Measurements from ENCODE around the gene MTAP.

DNA sequence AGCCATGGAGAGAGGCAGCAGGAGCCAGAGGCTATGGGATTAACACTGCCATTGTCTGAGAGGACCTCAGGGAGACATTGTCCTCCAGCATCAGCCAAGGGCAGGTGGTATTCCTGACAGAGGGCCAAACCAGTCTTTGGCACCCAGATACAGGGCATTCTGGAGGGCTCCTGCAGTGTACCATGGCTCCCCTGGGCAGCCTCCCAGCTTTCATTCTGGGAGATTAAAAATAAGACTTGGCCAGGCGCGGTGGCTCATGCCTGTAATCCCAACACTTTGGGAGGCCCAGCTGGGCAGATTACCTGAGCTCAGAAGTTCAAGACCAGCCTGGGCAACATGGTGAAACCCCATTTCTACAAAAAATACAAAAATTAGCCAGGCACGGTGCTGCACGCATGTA, 4.2 kb downstream of the MTAP start:
- TF ChIP-seq, protein P1, sequence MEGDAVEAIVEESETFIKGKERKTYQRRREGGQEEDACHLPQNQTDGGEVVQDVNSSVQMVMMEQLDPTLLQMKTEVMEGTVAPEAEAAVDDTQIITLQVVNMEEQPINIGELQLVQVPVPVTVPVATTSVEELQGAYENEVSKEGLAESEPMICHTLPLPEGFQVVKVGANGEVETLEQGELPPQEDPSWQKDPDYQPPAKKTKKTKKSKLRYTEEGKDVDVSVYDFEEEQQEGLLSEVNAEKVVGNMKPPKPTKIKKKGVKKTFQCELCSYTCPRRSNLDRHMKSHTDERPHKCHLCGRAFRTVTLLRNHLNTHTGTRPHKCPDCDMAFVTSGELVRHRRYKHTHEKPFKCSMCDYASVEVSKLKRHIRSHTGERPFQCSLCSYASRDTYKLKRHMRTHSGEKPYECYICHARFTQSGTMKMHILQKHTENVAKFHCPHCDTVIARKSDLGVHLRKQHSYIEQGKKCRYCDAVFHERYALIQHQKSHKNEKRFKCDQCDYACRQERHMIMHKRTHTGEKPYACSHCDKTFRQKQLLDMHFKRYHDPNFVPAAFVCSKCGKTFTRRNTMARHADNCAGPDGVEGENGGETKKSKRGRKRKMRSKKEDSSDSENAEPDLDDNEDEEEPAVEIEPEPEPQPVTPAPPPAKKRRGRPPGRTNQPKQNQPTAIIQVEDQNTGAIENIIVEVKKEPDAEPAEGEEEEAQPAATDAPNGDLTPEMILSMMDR (optimal IDR thresholded peaks at IDR 0.05 in 1 of 3, IDR thresholded peaks at IDR 0.05 in 1 of 3, conservative IDR thresholded peaks at IDR 0.05 in 1 of 3; ENCODE audit: extremely low read depth in 1 of 3, insufficient read depth in 2 of 3, low read length in 3 of 3) = no peak
- TF ChIP-seq EZH2 (IDR thresholded peaks at IDR 0.05; ENCODE audit: low read length) = no peak
